HEK293 (cell line): ENCODE measurements around the gene DOCK1.

Experiments used
- CTCF ChIA-PET: fragments of 350-600 bp; formaldehyde crosslinking; extraction: SDS; loops from one replicate; lab custom pipeline; 2021; ENCODE audit warnings: antibody characterized with exemption; lab: Yijun Ruan, JAX
- POLR2A ChIA-PET: fragments of 300-600 bp; formaldehyde crosslinking; extraction: SDS; loops from one replicate; lab custom pipeline; 2020; ENCODE audit warnings: antibody characterized with exemption, inconsistent platforms; lab: Yijun Ruan, JAX
- H3K27ac ChIP-seq: fragments of 200-500 bp; sonication (Bioruptor generic); 2 replicates; pipeline ENCODE4 v1.5.1; 2014; ENCODE audit warnings: low read depth, low read length, control low read depth, inconsistent platforms; ENCODE audit errors: extremely low read depth
- H3K36me3 ChIP-seq, 2 experiments: fragments of 200-500 bp in 1 of 2; sonication (Bioruptor generic) in 1 of 2; 1 replicate in 1 of 2; 2 replicates in 1 of 2; pipeline ENCODE4 v1.5.1; 2014 to 2017; ENCODE audit warnings: inconsistent platforms in 2 of 2, low read length in 2 of 2; ENCODE audit not compliant: control insufficient read depth in 2 of 2, insufficient read depth in 1 of 2
- H3K4me1 ChIP-seq: fragments of 200-500 bp; sonication (Bioruptor generic); 2 replicates; pipeline ENCODE4 v1.5.1; 2014; ENCODE audit warnings: mild to moderate bottlenecking, low read length, inconsistent platforms; ENCODE audit not compliant: control insufficient read depth, insufficient read depth
- H3K4me3 ChIP-seq: 2 replicates; pipeline ENCODE4 v1.5.1; 2011; ENCODE audit warnings: low read depth, mild to moderate bottlenecking, control low read depth, low read length, moderate library complexity
- H3K9me3 ChIP-seq: fragments of 200-500 bp; sonication (Bioruptor generic); 2 replicates; pipeline ENCODE4 v1.5.1; 2014; ENCODE audit warnings: low read depth, low read length, inconsistent platforms; ENCODE audit not compliant: control insufficient read depth, insufficient read depth
- GLIS2 ChIP-seq: fragments of 450-650 bp; formaldehyde crosslinking; IDR thresholded peaks from 2 replicates; pipeline ENCODE4 v1.5.1; 2016; ENCODE audit warnings: missing biosample characterization, missing genetic modification characterization
- HOXA7 ChIP-seq: sonication (generic); formaldehyde crosslinking; IDR thresholded peaks from 2 replicates; pipeline ENCODE4 v1.8.1; 2022; ENCODE audit warnings: missing genetic modification reagents, borderline replicate concordance
- HOXC10 ChIP-seq: sonication (generic); formaldehyde crosslinking; IDR thresholded peaks from 2 replicates; pipeline ENCODE4 v1.8.1; 2023; ENCODE audit warnings: mild to moderate bottlenecking, missing genetic modification reagents
- TRIM28 ChIP-seq: IDR thresholded peaks from 2 replicates; pipeline ENCODE4 v1.6.1; 2011; ENCODE audit warnings: low read length, control low read depth, borderline replicate concordance
- YY1 ChIP-seq: fragments of 450-650 bp; formaldehyde crosslinking; IDR thresholded peaks from 2 replicates; pipeline ENCODE4 v1.5.1; 2018; ENCODE audit warnings: missing biosample characterization, missing genetic modification characterization
- ZBTB48 ChIP-seq: fragments of 450-650 bp; formaldehyde crosslinking; IDR thresholded peaks from 2 replicates; pipeline ENCODE4 v1.5.1; 2016; ENCODE audit warnings: missing biosample characterization, missing genetic modification characterization
- ZBTB7A ChIP-seq: fragments of 450-650 bp; formaldehyde crosslinking; IDR thresholded peaks from 2 replicates; pipeline ENCODE4 v1.5.1; 2016; ENCODE audit warnings: low read depth, missing biosample characterization, missing genetic modification characterization
- ZFP41 ChIP-seq: fragments of 450-650 bp; formaldehyde crosslinking; IDR thresholded peaks from 2 replicates; pipeline ENCODE4 v1.5.1; 2016; ENCODE audit warnings: missing biosample characterization, missing genetic modification characterization, borderline replicate concordance
- ZNF114 ChIP-seq: fragments of 450-650 bp; formaldehyde crosslinking; IDR thresholded peaks from 2 replicates; pipeline ENCODE4 v1.5.0; 2017; ENCODE audit warnings: missing biosample characterization, missing genetic modification characterization
- ZNF146 ChIP-seq: fragments of 450-650 bp; formaldehyde crosslinking; IDR thresholded peaks from 2 replicates; pipeline ENCODE4 v1.5.1; 2016; ENCODE audit warnings: missing biosample characterization, missing genetic modification characterization
- ZNF174 ChIP-seq: fragments of 450-650 bp; formaldehyde crosslinking; IDR thresholded peaks from 2 replicates; pipeline ENCODE4 v1.5.0; 2017; ENCODE audit warnings: missing biosample characterization, mild to moderate bottlenecking, missing genetic modification characterization
- ZNF211 ChIP-seq: fragments of 450-650 bp; formaldehyde crosslinking; IDR thresholded peaks from 2 replicates; pipeline ENCODE4 v1.5.1; 2016; ENCODE audit warnings: low read depth, missing biosample characterization, missing genetic modification characterization
- ZNF23 ChIP-seq: fragments of 450-650 bp; formaldehyde crosslinking; IDR thresholded peaks from 2 replicates; pipeline ENCODE4 v1.5.1; 2016; ENCODE audit warnings: missing biosample characterization, missing genetic modification characterization, borderline replicate concordance
- ZNF274 ChIP-seq, 2 experiments: fragments of 200-500 bp in 1 of 2; fragments of 450-650 bp in 1 of 2; sonication (Bioruptor generic) in 1 of 2; formaldehyde crosslinking in 1 of 2; IDR thresholded peaks; 2 replicates each; pipeline versions ENCODE4 v1.5.1 to v1.6.1; 2014 to 2016; ENCODE audit warnings: borderline replicate concordance in 1 of 2, inconsistent platforms in 1 of 2, low read length in 1 of 2, missing biosample characterization in 1 of 2, missing genetic modification characterization in 1 of 2
- ZNF302 ChIP-seq: fragments of 450-650 bp; formaldehyde crosslinking; IDR thresholded peaks from 2 replicates; pipeline ENCODE4 v1.5.1; 2016; ENCODE audit warnings: missing biosample characterization, missing genetic modification characterization, low read depth
- ZNF324 ChIP-seq: fragments of 450-650 bp; formaldehyde crosslinking; IDR thresholded peaks from 2 replicates; pipeline ENCODE4 v1.5.1; 2016; ENCODE audit warnings: missing biosample characterization, missing genetic modification characterization
- ZNF350 ChIP-seq: fragments of 450-650 bp; formaldehyde crosslinking; IDR thresholded peaks from 2 replicates; pipeline ENCODE4 v1.5.0; 2017; ENCODE audit warnings: missing biosample characterization, mild to moderate bottlenecking, missing genetic modification characterization
- ZNF416 ChIP-seq: fragments of 450-650 bp; formaldehyde crosslinking; IDR thresholded peaks from 2 replicates; pipeline ENCODE4 v1.5.1; 2016; ENCODE audit warnings: missing biosample characterization, missing genetic modification characterization
- ZNF488 ChIP-seq: fragments of 450-650 bp; formaldehyde crosslinking; IDR thresholded peaks from 2 replicates; pipeline ENCODE4 v1.5.1; 2016; ENCODE audit warnings: missing biosample characterization, missing genetic modification characterization
- ZNF513 ChIP-seq: fragments of 450-650 bp; IDR thresholded peaks from 2 replicates; pipeline ENCODE4 v1.5.1; 2018; ENCODE audit warnings: missing biosample characterization, missing genetic modification characterization
- ZNF529 ChIP-seq: fragments of 450-650 bp; formaldehyde crosslinking; IDR thresholded peaks from 2 replicates; pipeline ENCODE4 v1.5.1; 2017; ENCODE audit warnings: missing genetic modification characterization, missing biosample characterization; ENCODE audit not compliant: insufficient replicate concordance
- ZNF585B ChIP-seq: fragments of 450-650 bp; formaldehyde crosslinking; IDR thresholded peaks from 2 replicates; pipeline ENCODE4 v1.5.1; 2016; ENCODE audit warnings: missing biosample characterization, missing genetic modification characterization
- ZNF664 ChIP-seq: fragments of 450-650 bp; formaldehyde crosslinking; IDR thresholded peaks from 2 replicates; pipeline ENCODE4 v1.5.1; 2016; ENCODE audit warnings: missing biosample characterization, missing genetic modification characterization
- ZNF707 ChIP-seq: fragments of 450-650 bp; formaldehyde crosslinking; IDR thresholded peaks from 2 replicates; pipeline ENCODE4 v1.5.1; 2016; ENCODE audit warnings: missing biosample characterization, missing genetic modification characterization
- TF ChIP-seq, protein P1 (sequence below): fragments of 450-650 bp; formaldehyde crosslinking; IDR thresholded peaks from 2 replicates; pipeline ENCODE4 v1.5.1; 2016; ENCODE audit warnings: missing biosample characterization, missing genetic modification characterization
- TF ChIP-seq, protein P2 (sequence below): fragments of 450-650 bp; formaldehyde crosslinking; IDR thresholded peaks from 2 replicates; pipeline ENCODE4 v1.5.1; 2017; ENCODE audit warnings: missing biosample characterization, mild to moderate bottlenecking, missing genetic modification characterization, moderate library complexity

Gene DOCK1

DNA sequence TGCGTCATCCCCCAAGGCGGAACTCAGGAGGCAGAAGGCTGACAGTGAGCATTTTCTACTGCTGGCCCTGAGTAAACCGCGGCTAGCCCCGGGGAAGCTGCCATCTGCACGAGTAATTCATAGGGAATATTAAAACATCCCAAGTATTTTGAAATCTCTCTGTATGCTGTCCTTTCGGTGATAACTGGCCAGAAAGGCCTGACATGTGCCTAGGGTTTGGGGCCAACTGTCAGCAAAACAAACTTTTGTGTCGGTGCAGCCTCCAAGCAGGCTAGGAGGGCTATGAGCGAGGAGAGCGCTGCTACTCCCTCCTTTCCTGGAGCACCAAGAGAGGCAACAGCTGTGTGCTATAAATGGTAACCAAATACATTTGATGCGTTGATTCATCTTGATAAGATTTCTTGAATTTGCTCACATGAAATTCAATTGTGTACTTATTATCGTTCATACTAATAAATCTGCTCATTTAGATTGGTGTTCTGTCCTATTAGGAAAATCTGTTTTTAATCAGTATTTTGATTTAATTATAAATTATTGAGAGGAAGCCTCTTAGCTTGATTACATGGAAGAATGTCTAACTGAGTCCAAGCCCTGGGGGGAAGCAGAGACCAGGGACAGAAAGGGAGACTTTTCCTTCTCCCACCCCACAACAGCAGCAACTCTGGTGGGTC lies 519.5 kb downstream of the DOCK1 start:
- H3K4me3 ChIP-seq: no peak overlapping the region
- no peak overlapping the region for H3K27ac ChIP-seq
- H3K36me3 ChIP-seq: peaks cover 0 to 32% of the 10 kb centered on the region in 2 experiments; a peak in 1 of 3 replicates
- no peak for TF ChIP-seq ZFP41 (tag by site-specific recombination)
- TF ChIP-seq ZNF211 (tag by site-specific recombination): no peak
- no peak for TF ChIP-seq ZNF529 (tag by site-specific recombination)
- TF ChIP-seq ZNF324 (tag by site-specific recombination): no peak
- no peak for TF ChIP-seq ZNF23 (tag by site-specific recombination)
- TF ChIP-seq ZNF274 (IDR thresholded peaks at IDR 0.05; ENCODE audit: low read length): no peak
- no peak for TF ChIP-seq ZNF274 (tag by site-specific recombination; IDR thresholded peaks at IDR 0.05; ENCODE audit: borderline replicate concordance)
- POLR2A ChIA-PET: no interaction called here
- CTCF ChIA-PET: no interaction called here
- H3K4me1 ChIP-seq: no peaks in the 10 kb centered on the region
- H3K9me3 ChIP-seq: no peaks in the 10 kb centered on the region

DNA sequence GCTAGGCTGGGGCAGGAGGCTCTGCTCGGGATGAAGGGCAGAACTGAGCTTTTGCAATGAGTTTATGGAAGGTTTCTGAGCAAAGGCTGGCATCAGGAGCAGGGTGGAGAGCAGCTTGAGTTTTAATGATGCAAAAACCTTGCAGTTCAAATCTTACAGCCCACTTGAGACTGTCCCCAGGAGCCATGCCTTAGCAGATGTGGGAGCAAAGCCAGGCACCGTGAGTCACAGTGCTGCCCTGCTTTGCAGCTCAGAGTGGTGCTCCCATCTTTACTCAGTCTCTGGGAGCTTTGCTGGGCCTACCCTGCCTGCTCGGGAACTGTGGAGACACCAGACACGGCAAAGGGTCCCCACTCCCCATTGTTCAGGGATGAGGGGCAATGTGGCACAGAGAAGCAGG lies 521.5 kb downstream of the DOCK1 start:
- no peaks in the 10 kb centered on the region for H3K4me1 ChIP-seq
- no peak overlapping the region for H3K27ac ChIP-seq
- ChIA-PET POLR2A (no interaction called here), CTCF (no interaction called here)
- H3K9me3 ChIP-seq: no peaks in the 10 kb centered on the region
- H3K36me3 ChIP-seq: peaks cover 0 to 23% of the 10 kb centered on the region in 2 experiments; a peak in 1 of 3 replicates
- H3K4me3 ChIP-seq: no peak overlapping the region
- no peak for TF ChIP-seq ZNF707 (tag by site-specific recombination)
- no peak for TF ChIP-seq ZBTB48 (tag by site-specific recombination)
- no peak for TF ChIP-seq ZNF174
- TF ChIP-seq TRIM28: no peak
- TF ChIP-seq HOXA7 (CRISPR knock-in tag): no peak
- TF ChIP-seq ZNF146 (tag by site-specific recombination): no peak
- TF ChIP-seq ZBTB7A (tag by site-specific recombination): no peak
- no peak for TF ChIP-seq ZNF664 (tag by site-specific recombination)
- no peak for TF ChIP-seq ZNF416 (tag by site-specific recombination)
- TF ChIP-seq ZNF114: no peak
- TF ChIP-seq HOXC10: no peak
- TF ChIP-seq ZNF488: no peak
- no peak for TF ChIP-seq ZNF513
- no peak for TF ChIP-seq ZNF585B (tag by site-specific recombination)
- no peak for TF ChIP-seq YY1 (tag by site-specific recombination)
- TF ChIP-seq, protein P1, sequence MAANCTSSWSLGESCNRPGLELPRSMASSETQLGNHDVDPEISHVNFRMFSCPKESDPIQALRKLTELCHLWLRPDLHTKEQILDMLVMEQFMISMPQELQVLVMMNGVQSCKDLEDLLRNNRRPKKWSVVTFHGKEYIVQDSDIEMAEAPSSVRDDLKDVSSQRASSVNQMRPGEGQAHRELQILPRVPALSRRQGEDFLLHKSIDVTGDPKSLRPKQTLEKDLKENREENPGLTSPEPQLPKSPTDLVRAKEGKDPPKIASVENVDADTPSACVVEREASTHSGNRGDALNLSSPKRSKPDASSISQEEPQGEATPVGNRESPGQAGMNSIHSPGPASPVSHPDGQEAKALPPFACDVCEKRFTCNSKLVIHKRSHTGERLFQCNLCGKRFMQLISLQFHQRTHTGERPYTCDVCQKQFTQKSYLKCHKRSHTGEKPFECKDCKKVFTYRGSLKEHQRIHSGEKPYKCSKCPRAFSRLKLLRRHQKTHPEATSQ (tag by site-specific recombination): no peak
- no peak for TF ChIP-seq GLIS2 (tag by site-specific recombination)
- no peak for TF ChIP-seq ZNF302 (tag by site-specific recombination)
- TF ChIP-seq, protein P2, sequence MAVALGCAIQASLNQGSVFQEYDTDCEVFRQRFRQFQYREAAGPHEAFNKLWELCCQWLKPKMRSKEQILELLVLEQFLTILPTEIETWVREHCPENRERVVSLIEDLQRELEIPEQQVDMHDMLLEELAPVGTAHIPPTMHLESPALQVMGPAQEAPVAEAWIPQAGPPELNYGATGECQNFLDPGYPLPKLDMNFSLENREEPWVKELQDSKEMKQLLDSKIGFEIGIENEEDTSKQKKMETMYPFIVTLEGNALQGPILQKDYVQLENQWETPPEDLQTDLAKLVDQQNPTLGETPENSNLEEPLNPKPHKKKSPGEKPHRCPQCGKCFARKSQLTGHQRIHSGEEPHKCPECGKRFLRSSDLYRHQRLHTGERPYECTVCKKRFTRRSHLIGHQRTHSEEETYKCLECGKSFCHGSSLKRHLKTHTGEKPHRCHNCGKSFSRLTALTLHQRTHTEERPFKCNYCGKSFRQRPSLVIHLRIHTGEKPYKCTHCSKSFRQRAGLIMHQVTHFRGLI (tag by site-specific recombination): no peak
- no peak for TF ChIP-seq ZNF350 (tag by site-specific recombination)
